H9 (cell line): Measurements from ENCODE around the gene PDZD2. TPM values are rescaled to one million over a fixed set of nuclear protein-coding genes. Genes with fewer than 3 reads are reported as not detected.

Experiments used
- DNase-seq: peaks from one replicate; pipeline ENCODE4 v3.0.0-alpha.2; 2017
- H2AFZ ChIP-seq: one replicate; pipeline ENCODE4 v1.6.1; 2013; ENCODE audit warnings: mild to moderate bottlenecking, low read length, control low read depth, moderate library complexity
- H2AK5ac ChIP-seq: 2 replicates; pipeline ENCODE4 v1.6.1; 2013; ENCODE audit warnings: low read length, control low read depth, mixed read lengths; ENCODE audit not compliant: insufficient read length
- H2BK120ac ChIP-seq: one replicate; pipeline ENCODE4 v1.6.1; 2013; ENCODE audit warnings: low read depth, mild to moderate bottlenecking, low read length, control low read depth, inconsistent platforms; ENCODE audit not compliant: poor library complexity, severe bottlenecking
- H2BK12ac ChIP-seq: 2 replicates; pipeline ENCODE4 v1.6.1; 2013; ENCODE audit warnings: low read length, control low read depth, mixed read lengths, low read depth; ENCODE audit not compliant: insufficient read length
- H2BK15ac ChIP-seq: 2 replicates; pipeline ENCODE4 v1.6.1; 2013; ENCODE audit warnings: low read depth, low read length, control low read depth
- H2BK20ac ChIP-seq: one replicate; pipeline ENCODE4 v1.6.1; 2013; ENCODE audit warnings: low read depth, mild to moderate bottlenecking, low read length, control low read depth, inconsistent platforms; ENCODE audit not compliant: poor library complexity, severe bottlenecking
- H2BK5ac ChIP-seq: 2 replicates; pipeline ENCODE4 v1.6.1; 2013; ENCODE audit warnings: low read length, control low read depth, mixed read lengths; ENCODE audit not compliant: insufficient read length
- H3K14ac ChIP-seq: 2 replicates; pipeline ENCODE4 v1.6.1; 2013; ENCODE audit warnings: low read length, control low read depth; ENCODE audit not compliant: insufficient read depth
- H3K18ac ChIP-seq: 2 replicates; pipeline ENCODE4 v1.6.1; 2013; ENCODE audit warnings: low read depth, mild to moderate bottlenecking, mixed read lengths, low read length, control low read depth; ENCODE audit not compliant: insufficient read length
- H3K23ac ChIP-seq: 2 replicates; pipeline ENCODE4 v1.6.1; 2013; ENCODE audit warnings: low read length, control low read depth, mixed read lengths, low read depth; ENCODE audit not compliant: insufficient read length
- H3K23me2 ChIP-seq: 2 replicates; pipeline ENCODE4 v1.6.1; 2013; ENCODE audit warnings: low read depth, mild to moderate bottlenecking, mixed read lengths, low read length, control low read depth; ENCODE audit not compliant: insufficient read length, poor library complexity, severe bottlenecking
- H3K27ac ChIP-seq: 2 replicates; pipeline ENCODE4 v1.5.1; 2013; ENCODE audit warnings: low read length, control low read depth, mixed read lengths, low read depth; ENCODE audit not compliant: insufficient read length
- H3K27me3 ChIP-seq: 2 replicates; pipeline ENCODE4 v1.6.1; 2013; ENCODE audit warnings: low read length, control low read depth, inconsistent platforms; ENCODE audit not compliant: insufficient read depth
- H3K4ac ChIP-seq: 2 replicates; pipeline ENCODE4 v1.6.1; 2013; ENCODE audit warnings: low read depth, mild to moderate bottlenecking, control low read depth, inconsistent platforms, low read length, moderate library complexity
- H3K4me1 ChIP-seq: 2 replicates; pipeline ENCODE4 v1.6.1; 2013; ENCODE audit warnings: low read length, control low read depth, inconsistent platforms; ENCODE audit not compliant: insufficient read depth
- H3K4me2 ChIP-seq: 2 replicates; pipeline ENCODE4 v1.6.1; 2013; ENCODE audit warnings: low read length, control low read depth, mixed read lengths; ENCODE audit not compliant: insufficient read length, insufficient read depth
- H3K56ac ChIP-seq: 2 replicates; pipeline ENCODE4 v1.6.1; 2013; ENCODE audit warnings: low read depth, mild to moderate bottlenecking, mixed read lengths, low read length, control low read depth; ENCODE audit not compliant: insufficient read length
- H3K79me1 ChIP-seq: 2 replicates; pipeline ENCODE4 v1.6.1; 2013; ENCODE audit warnings: low read depth, mild to moderate bottlenecking, moderate library complexity, low read length, control low read depth, inconsistent platforms; ENCODE audit not compliant: insufficient read depth, poor library complexity, severe bottlenecking
- H3K79me2 ChIP-seq: 2 replicates; pipeline ENCODE4 v1.6.1; 2013; ENCODE audit warnings: low read length, control low read depth, inconsistent platforms; ENCODE audit not compliant: insufficient read depth
- H3K9ac ChIP-seq: 2 replicates; pipeline ENCODE4 v1.6.1; 2013; ENCODE audit warnings: low read length, control low read depth, mixed read lengths; ENCODE audit not compliant: insufficient read length; ENCODE audit errors: extremely low read depth
- H3K9me3 ChIP-seq: one replicate; pipeline ENCODE4 v1.6.1; 2013; ENCODE audit warnings: low read depth, low read length, inconsistent platforms; ENCODE audit not compliant: control insufficient read depth
- H3T11ph ChIP-seq: one replicate; pipeline ENCODE4 v1.6.1; 2013; ENCODE audit warnings: mild to moderate bottlenecking, low read length, control low read depth, inconsistent platforms
- H4K20me1 ChIP-seq: one replicate; pipeline ENCODE4 v1.6.1; 2013; ENCODE audit not compliant: control insufficient read depth, insufficient read length, insufficient read depth
- H4K5ac ChIP-seq: 2 replicates; pipeline ENCODE4 v1.6.1; 2013; ENCODE audit warnings: low read depth, mild to moderate bottlenecking, mixed read lengths, low read length, control low read depth; ENCODE audit not compliant: insufficient read length
- H4K8ac ChIP-seq: replicated peaks from 2 replicates; pipeline ENCODE4 v1.6.1; 2013; ENCODE audit warnings: low read length, control low read depth, mixed read lengths, low read depth; ENCODE audit not compliant: insufficient read length
- H4K91ac ChIP-seq: 2 replicates; pipeline ENCODE4 v1.6.1; 2013; ENCODE audit warnings: low read depth, mild to moderate bottlenecking, moderate library complexity, mixed read lengths, low read length, control low read depth; ENCODE audit not compliant: insufficient read length
- H3K27ac Mint-ChIP-seq, 3 experiments: 2 replicates in 2 of 3; 3 replicates in 1 of 3; pipeline ENCODE4 v1.8.0; 2020 to 2021; ENCODE audit warnings: mixed read lengths in 3 of 3, mild to moderate bottlenecking in 1 of 3, moderate library complexity in 1 of 3
- H3K27me3 Mint-ChIP-seq: 2 replicates; pipeline ENCODE4 v1.8.0; 2021; ENCODE audit warnings: low read depth, mild to moderate bottlenecking, moderate library complexity, mixed read lengths
- H3K36me3 Mint-ChIP-seq, 3 experiments: 2 replicates in 2 of 3; 3 replicates in 1 of 3; pipeline ENCODE4 v1.8.0; 2020 to 2021; ENCODE audit warnings: low read depth in 3 of 3, mixed read lengths in 3 of 3; ENCODE audit not compliant: insufficient read depth in 1 of 3
- H3K4me1 Mint-ChIP-seq, 2 experiments: 2 replicates each; pipeline ENCODE4 v1.8.0; 2020; ENCODE audit warnings: mixed read lengths in 2 of 2
- H3K4me3 Mint-ChIP-seq, 2 experiments: 2 replicates in 1 of 2; 3 replicates in 1 of 2; pipeline ENCODE4 v1.8.0; 2020 to 2021; ENCODE audit warnings: mild to moderate bottlenecking in 2 of 2, mixed read lengths in 2 of 2, moderate library complexity in 1 of 2
- H3K9me3 Mint-ChIP-seq, 2 experiments: 2 replicates in 1 of 2; 3 replicates in 1 of 2; pipeline ENCODE4 v1.8.0; 2020; ENCODE audit warnings: mild to moderate bottlenecking in 2 of 2, mixed read lengths in 2 of 2, moderate library complexity in 1 of 2
- CTCF ChIP-seq: fragments of 200-600 bp; sonication (generic); conservative IDR thresholded peaks from 3 replicates; pipeline ENCODE4 v1.8.0; 2021; ENCODE audit warnings: antibody characterized with exemption, mild to moderate bottlenecking
- WGBS: extraction: QIAGEN DNeasy Blood & Tissue Kit; methylation state at CpG from one replicate; pipeline ENCODE4 v1.1.7; 2013; ENCODE audit warnings: missing lambda C conversion rate, low lambda C conversion rate, mixed read lengths; ENCODE audit not compliant: insufficient read length; ENCODE audit errors: extremely low coverage; 5-methylcytosine and 5-hydroxymethylcytosine counted together
- total RNA-seq: library from RNA; stranded (reverse); gene quantifications from 2 replicates; pipeline ENCODE4 v1.2.1, GENCODE V29; 2021

The PDZD2 gene
- total RNA-seq, 1 experiment from 2014 or later: 9.9 TPM

GRCh38 chr5:31776976-31777651 is 138.2 kb downstream of the PDZD2 start:
- H3K79me1 ChIP-seq: no peaks in the 10 kb centered on the region
- Mint-ChIP-seq H3K36me3 (peaks cover 11 to 34% (median 16%) of the 10 kb centered on the region in 3 experiments), H3K9me3 (peaks cover 25 to 40% of the 10 kb centered on the region in 2 experiments), H3K27ac (no peak overlapping the region), H3K4me1 (peaks cover 3 to 8% of the 10 kb centered on the region in 2 experiments; a peak in 2 of 4 replicates), H3K27me3 (no peaks in the 10 kb centered on the region; the same call in 1 of the 2 replicates), H3K4me3 (no peak overlapping the region)
- H3K4me1 ChIP-seq: no peaks in the 10 kb centered on the region
- H2BK5ac ChIP-seq: no peak overlapping the region
- DNase-seq: no peak
- no peak overlapping the region for H2BK15ac ChIP-seq
- no peaks in the 10 kb centered on the region for H3K23me2 ChIP-seq
- H2BK12ac ChIP-seq: no peak overlapping the region
- no peak overlapping the region for H3K9ac ChIP-seq
- H4K20me1 ChIP-seq: no peaks in the 10 kb centered on the region
- no peaks in the 10 kb centered on the region for H3K27me3 ChIP-seq
- no peak overlapping the region for H4K8ac ChIP-seq
- no peak overlapping the region for H2AK5ac ChIP-seq
- H3K18ac ChIP-seq: no peak overlapping the region
- H2BK20ac ChIP-seq: no peak overlapping the region
- no peaks in the 10 kb centered on the region for H3K79me2 ChIP-seq
- no CpG with 5 or more reads among the region's 41 CpGs for WGBS
- no peak overlapping the region for H4K5ac ChIP-seq
- H3K9me3 ChIP-seq: peaks cover 11% of the 10 kb centered on the region
- no peak overlapping the region for H4K91ac ChIP-seq
- H3K14ac ChIP-seq: no peak overlapping the region
- no peak overlapping the region for H3K23ac ChIP-seq
- no peak overlapping the region for H2AFZ ChIP-seq
- H3K27ac ChIP-seq: no peak overlapping the region
- H3K4ac ChIP-seq: no peak overlapping the region
- H2BK120ac ChIP-seq: no peak overlapping the region
- H3K56ac ChIP-seq: no peak overlapping the region
- H3K4me2 ChIP-seq: no peak overlapping the region
- no peak for TF ChIP-seq CTCF
- no peak overlapping the region for H3T11ph ChIP-seq
